Measurements from ENCODE around the gene PPP2R3B.

DNA sequence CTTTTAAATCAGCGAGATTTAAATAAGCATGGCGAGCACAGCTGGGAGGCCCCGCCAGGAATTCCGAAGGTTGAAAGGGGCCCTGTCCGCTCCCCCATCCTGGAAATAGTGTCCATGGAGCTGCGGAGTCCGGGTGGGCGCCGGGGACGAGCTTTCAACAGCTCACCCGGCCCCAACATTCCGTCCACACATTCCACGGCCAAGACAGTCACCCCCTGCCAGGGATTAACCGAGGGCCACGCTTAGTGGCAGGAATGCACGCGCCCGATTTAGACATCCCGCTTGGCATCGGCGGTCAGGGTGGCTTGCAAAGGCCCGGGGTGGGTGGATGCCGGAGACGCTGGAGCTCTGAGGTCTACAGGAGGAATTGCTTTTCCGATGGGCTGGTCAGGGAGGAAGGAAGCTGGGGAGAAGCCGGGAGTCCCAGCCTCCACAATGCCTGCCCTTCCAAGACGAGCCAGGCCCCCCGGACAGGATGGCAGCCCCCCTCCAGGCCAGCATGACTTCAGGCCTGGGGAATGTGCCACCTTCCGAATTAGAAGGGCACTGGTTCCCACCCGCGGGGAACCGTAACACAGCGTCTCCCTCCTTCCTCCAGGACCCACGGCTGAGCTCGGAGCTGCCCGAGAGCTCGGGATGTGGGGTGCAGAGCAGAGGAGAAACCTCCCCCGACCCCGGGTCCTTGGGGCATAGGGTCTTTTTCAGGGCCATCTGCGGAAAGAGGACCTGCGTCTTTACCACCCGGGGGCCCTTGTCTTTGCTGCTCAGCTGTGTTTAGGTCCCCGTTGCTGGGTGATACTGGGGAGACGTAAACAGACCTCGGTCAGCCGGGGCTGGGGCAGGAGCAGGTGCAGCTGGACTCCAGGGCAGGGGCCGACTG, 26.9 kb upstream of the PPP2R3B start:
- TF ChIP-seq NR1H2 (CRISPR knock-in tag; IDR thresholded peaks at IDR 0.05) (no peak), CREB1 (CRISPR knock-in tag; IDR thresholded peaks at IDR 0.05) (no peak), TCF7 (CRISPR knock-in tag; IDR thresholded peaks at IDR 0.05; ENCODE audit: low read depth) (no peak), ZNF263 (CRISPR knock-in tag; IDR thresholded peaks at IDR 0.05; ENCODE audit: low read depth) (no peak), NR3C1 (CRISPR knock-in tag; conservative IDR thresholded peaks at IDR 0.05; ENCODE audit: low read depth) (no peak), CBFB (CRISPR knock-in tag; IDR thresholded peaks at IDR 0.05; ENCODE audit: low read depth) (no peak)
- TF ChIP-seq, protein P1, sequence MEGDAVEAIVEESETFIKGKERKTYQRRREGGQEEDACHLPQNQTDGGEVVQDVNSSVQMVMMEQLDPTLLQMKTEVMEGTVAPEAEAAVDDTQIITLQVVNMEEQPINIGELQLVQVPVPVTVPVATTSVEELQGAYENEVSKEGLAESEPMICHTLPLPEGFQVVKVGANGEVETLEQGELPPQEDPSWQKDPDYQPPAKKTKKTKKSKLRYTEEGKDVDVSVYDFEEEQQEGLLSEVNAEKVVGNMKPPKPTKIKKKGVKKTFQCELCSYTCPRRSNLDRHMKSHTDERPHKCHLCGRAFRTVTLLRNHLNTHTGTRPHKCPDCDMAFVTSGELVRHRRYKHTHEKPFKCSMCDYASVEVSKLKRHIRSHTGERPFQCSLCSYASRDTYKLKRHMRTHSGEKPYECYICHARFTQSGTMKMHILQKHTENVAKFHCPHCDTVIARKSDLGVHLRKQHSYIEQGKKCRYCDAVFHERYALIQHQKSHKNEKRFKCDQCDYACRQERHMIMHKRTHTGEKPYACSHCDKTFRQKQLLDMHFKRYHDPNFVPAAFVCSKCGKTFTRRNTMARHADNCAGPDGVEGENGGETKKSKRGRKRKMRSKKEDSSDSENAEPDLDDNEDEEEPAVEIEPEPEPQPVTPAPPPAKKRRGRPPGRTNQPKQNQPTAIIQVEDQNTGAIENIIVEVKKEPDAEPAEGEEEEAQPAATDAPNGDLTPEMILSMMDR (IDR thresholded peaks at IDR 0.05) = no peak
- TF ChIP-seq, protein P2, sequence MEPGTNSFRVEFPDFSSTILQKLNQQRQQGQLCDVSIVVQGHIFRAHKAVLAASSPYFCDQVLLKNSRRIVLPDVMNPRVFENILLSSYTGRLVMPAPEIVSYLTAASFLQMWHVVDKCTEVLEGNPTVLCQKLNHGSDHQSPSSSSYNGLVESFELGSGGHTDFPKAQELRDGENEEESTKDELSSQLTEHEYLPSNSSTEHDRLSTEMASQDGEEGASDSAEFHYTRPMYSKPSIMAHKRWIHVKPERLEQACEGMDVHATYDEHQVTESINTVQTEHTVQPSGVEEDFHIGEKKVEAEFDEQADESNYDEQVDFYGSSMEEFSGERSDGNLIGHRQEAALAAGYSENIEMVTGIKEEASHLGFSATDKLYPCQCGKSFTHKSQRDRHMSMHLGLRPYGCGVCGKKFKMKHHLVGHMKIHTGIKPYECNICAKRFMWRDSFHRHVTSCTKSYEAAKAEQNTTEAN (CRISPR knock-in tag; IDR thresholded peaks at IDR 0.05) = no peak
- TF ChIP-seq, protein P3, sequence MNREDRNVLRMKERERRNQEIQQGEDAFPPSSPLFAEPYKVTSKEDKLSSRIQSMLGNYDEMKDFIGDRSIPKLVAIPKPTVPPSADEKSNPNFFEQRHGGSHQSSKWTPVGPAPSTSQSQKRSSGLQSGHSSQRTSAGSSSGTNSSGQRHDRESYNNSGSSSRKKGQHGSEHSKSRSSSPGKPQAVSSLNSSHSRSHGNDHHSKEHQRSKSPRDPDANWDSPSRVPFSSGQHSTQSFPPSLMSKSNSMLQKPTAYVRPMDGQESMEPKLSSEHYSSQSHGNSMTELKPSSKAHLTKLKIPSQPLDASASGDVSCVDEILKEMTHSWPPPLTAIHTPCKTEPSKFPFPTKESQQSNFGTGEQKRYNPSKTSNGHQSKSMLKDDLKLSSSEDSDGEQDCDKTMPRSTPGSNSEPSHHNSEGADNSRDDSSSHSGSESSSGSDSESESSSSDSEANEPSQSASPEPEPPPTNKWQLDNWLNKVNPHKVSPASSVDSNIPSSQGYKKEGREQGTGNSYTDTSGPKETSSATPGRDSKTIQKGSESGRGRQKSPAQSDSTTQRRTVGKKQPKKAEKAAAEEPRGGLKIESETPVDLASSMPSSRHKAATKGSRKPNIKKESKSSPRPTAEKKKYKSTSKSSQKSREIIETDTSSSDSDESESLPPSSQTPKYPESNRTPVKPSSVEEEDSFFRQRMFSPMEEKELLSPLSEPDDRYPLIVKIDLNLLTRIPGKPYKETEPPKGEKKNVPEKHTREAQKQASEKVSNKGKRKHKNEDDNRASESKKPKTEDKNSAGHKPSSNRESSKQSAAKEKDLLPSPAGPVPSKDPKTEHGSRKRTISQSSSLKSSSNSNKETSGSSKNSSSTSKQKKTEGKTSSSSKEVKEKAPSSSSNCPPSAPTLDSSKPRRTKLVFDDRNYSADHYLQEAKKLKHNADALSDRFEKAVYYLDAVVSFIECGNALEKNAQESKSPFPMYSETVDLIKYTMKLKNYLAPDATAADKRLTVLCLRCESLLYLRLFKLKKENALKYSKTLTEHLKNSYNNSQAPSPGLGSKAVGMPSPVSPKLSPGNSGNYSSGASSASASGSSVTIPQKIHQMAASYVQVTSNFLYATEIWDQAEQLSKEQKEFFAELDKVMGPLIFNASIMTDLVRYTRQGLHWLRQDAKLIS (CRISPR knock-in tag; IDR thresholded peaks at IDR 0.05; ENCODE audit: borderline replicate concordance) = no peak
- TF ChIP-seq, protein P4, sequence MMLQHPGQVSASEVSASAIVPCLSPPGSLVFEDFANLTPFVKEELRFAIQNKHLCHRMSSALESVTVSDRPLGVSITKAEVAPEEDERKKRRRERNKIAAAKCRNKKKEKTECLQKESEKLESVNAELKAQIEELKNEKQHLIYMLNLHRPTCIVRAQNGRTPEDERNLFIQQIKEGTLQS (CRISPR knock-in tag; conservative IDR thresholded peaks at IDR 0.05) = no peak
- TF ChIP-seq, protein P5, sequence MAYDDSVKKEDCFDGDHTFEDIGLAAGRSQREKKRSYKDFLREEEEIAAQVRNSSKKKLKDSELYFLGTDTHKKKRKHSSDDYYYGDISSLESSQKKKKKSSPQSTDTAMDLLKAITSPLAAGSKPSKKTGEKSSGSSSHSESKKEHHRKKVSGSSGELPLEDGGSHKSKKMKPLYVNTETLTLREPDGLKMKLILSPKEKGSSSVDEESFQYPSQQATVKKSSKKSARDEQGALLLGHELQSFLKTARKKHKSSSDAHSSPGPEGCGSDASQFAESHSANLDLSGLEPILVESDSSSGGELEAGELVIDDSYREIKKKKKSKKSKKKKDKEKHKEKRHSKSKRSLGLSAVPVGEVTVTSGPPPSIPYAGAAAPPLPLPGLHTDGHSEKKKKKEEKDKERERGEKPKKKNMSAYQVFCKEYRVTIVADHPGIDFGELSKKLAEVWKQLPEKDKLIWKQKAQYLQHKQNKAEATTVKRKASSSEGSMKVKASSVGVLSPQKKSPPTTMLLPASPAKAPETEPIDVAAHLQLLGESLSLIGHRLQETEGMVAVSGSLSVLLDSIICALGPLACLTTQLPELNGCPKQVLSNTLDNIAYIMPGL (CRISPR knock-in tag; IDR thresholded peaks at IDR 0.05) = no peak
- TF ChIP-seq, protein P6, sequence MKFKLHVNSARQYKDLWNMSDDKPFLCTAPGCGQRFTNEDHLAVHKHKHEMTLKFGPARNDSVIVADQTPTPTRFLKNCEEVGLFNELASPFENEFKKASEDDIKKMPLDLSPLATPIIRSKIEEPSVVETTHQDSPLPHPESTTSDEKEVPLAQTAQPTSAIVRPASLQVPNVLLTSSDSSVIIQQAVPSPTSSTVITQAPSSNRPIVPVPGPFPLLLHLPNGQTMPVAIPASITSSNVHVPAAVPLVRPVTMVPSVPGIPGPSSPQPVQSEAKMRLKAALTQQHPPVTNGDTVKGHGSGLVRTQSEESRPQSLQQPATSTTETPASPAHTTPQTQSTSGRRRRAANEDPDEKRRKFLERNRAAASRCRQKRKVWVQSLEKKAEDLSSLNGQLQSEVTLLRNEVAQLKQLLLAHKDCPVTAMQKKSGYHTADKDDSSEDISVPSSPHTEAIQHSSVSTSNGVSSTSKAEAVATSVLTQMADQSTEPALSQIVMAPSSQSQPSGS (CRISPR knock-in tag; IDR thresholded peaks at IDR 0.05; ENCODE audit: borderline replicate concordance, low read depth) = no peak
